GM18519 (cell line): Measurements from ENCODE around the gene SLC35B1.
"Not testable (repeated sequence)": the region's sequence is repeated elsewhere in the genome, so short reads cannot be mapped to it uniquely, and the experiment has no call there.

Experiments used
- ATAC-seq: cut with Tn5 transposase; IDR thresholded peaks from one replicate; pipeline ENCODE4 v1.9.1; 2021; ENCODE audit warnings: mild to moderate bottlenecking, moderate library complexity; ENCODE audit not compliant: unreplicated experiment, low FRiP score

SLC35B1 gene

DNA sequence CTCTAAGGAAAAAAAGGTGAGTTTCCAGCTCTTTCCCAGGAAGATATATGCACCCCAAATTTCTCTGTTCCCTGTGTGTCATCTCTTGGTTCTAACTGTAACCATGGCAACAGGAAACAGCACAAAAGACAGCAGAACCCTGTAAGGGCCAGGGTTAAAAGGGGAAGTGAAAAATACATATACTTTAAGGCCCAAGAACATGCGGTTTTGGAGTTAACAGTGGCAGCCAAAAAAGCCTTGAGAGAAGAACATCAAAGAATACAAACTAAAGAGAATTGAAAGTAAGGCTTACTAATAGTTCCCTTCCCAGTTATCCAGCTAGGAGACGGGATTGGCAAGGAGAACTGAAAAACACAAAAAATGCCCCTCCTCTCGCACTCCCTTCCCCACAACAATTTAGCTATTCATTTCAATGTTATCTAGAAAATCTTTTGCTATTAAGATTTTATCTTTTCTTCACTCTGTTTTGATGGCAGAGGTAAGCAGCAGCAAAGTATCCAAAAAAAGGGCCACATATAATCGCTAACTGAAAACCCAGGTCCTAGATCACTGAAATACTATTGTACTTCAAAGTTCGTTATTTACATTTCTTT, 31.4 kb downstream of the SLC35B1 start:
- peak; percentile 66 for ATAC-seq

GRCh38 chr17:49674507-49674906, 33.3 kb downstream of the SLC35B1 start:
- no peak for ATAC-seq

DNA sequence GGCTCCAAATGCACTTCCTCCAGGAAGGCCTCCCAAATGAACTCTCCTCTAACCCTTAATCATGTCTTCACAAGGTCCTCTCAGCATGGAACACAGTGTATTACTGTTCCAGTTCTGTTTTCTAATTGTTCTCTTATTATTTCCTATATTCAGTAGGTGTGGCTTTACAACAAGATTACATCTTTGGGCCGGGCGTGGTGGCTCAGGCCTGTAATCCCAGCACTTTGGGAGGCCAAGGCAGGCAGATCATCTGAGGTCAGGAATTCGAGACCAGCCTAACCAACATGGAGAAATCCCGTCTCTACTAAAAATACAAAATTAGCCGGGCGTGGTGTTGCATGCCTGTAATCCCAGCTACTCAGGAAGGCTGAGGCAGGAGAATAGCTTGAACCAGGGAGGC, 34.1 kb downstream of the SLC35B1 start:
- not testable (repeated sequence) for ATAC-seq

- ATAC-seq, result no peak
Measured at GRCh38 chr17:49670641-49671040, 37.1 kb downstream of the SLC35B1 start.

- no peak for ATAC-seq
Measured at GRCh38 chr17:49670002-49670401, 37.8 kb downstream of the SLC35B1 start.

- ATAC-seq, result no peak
Measured at GRCh38 chr17:49667854-49668253, 39.9 kb downstream of the SLC35B1 start.

DNA sequence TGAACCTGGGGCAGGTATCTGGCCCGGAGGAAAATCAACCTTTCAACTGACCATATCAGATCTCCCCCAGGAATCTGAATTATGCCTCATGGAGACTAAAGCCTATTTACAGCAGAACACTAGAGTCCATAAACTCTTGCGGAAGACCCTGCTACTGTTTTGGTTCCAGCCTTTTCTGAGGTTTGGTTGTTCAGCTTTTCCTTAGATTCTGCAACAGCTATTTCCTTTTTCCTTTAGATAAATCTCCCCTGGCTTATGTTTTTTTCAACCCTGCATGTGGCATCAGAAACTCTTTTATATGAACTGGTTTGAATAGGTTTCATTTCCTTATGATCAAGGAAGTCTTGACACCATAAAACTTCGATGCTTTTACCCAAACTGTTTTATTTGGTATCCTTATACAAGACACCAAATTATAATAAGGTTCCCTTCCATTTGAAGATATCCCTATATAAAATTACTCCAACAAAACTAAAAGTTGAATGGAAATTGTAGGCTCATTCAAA, 43.0 kb downstream of the SLC35B1 start:
- no peak for ATAC-seq

DNA sequence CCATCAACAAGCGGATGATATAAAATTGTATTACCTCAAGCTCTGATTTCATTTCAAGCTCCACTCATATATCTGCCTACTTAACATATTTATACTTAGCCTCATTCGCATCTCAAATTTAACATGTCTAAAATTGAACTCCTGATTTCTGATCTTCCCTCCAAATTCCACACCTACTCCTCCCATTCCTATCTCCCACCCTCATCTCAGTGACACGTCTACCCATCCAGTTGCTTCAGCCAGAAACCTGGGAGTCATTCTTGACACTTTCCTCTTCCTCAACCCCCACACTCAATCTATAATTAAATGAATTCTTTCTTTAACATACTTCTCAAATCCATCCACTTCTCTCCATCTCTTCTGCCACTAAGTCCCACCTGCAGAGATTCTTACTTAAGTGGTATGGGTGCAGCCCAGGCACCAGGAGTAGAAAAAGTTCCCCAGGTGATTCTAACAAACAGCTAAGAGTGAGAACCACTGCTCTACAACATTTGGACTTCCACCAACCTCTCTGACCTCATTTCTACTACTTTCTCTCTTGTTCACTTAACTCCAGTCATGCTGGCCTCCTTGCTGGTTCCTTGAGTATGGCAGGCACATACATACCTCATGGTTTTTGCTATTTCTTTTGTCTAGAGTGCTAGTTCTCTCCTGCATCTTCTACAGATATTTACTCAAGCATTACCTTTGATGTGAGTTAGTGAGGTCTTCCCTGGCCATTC, 47.9 kb downstream of the SLC35B1 start:
- ATAC-seq, result no peak

DNA sequence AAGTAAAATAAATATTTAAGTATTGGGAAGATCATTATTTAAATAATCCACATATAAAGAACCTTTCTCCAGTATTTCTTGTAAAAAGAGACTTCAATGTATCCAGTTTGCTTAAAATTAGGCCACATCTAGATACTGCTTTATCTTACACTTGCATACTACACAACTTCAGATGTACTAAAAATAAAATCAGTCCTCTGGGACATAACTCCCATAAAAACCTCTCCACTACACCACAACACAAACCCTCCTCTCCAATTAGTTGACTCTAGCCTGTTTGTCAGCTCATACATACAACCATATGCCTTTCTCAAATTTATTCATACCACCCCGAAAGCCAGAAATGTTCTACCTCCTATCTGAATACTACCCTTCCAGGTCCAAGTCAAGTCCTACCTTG, 51.5 kb downstream of the SLC35B1 start:
- ATAC-seq, result no peak
